Coronary artery (tissue), 2 donors: Measurements from ENCODE around the gene BRCA2.

ENCODE experiments used
- DNase-seq: peaks from one replicate; pipeline ENCODE4 v3.0.0-alpha.2; 2017; ENCODE audit warnings: low spot score
- H3K27ac ChIP-seq, 2 donors: fragments of 200-600 bp; sonication (generic); one replicate each; pipeline ENCODE4 v1.5.1; 2016 to 2019
- H3K4me3 ChIP-seq: fragments of 200-600 bp; sonication (generic); 2 replicates; pipeline ENCODE4 v1.5.1; 2016; ENCODE audit warnings: mild to moderate bottlenecking, moderate library complexity
- TF ChIP-seq, protein P1 (sequence below): fragments of 200-600 bp; sonication (generic); IDR thresholded peaks from one replicate; pipeline ENCODE4 v1.5.1; 2019; ENCODE audit warnings: antibody characterized with exemption

BRCA2 gene

GRCh38 chr13:32408296-32409000 is 93.1 kb downstream of the BRCA2 start:
- TF ChIP-seq, protein P1, sequence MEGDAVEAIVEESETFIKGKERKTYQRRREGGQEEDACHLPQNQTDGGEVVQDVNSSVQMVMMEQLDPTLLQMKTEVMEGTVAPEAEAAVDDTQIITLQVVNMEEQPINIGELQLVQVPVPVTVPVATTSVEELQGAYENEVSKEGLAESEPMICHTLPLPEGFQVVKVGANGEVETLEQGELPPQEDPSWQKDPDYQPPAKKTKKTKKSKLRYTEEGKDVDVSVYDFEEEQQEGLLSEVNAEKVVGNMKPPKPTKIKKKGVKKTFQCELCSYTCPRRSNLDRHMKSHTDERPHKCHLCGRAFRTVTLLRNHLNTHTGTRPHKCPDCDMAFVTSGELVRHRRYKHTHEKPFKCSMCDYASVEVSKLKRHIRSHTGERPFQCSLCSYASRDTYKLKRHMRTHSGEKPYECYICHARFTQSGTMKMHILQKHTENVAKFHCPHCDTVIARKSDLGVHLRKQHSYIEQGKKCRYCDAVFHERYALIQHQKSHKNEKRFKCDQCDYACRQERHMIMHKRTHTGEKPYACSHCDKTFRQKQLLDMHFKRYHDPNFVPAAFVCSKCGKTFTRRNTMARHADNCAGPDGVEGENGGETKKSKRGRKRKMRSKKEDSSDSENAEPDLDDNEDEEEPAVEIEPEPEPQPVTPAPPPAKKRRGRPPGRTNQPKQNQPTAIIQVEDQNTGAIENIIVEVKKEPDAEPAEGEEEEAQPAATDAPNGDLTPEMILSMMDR, result no peak
- H3K4me3 ChIP-seq, result no peak overlapping the region
- H3K27ac ChIP-seq, result no peak overlapping the region
- no peak for DNase-seq

- Histone ChIP-seq H3K4me3 (no peak overlapping the region), H3K27ac (no peak overlapping the region)
- DNase-seq, result no peak
- TF ChIP-seq, protein P1, result no peak
Measured at GRCh38 chr13:32409001-32409313, 93.6 kb downstream of the BRCA2 start.

DNA sequence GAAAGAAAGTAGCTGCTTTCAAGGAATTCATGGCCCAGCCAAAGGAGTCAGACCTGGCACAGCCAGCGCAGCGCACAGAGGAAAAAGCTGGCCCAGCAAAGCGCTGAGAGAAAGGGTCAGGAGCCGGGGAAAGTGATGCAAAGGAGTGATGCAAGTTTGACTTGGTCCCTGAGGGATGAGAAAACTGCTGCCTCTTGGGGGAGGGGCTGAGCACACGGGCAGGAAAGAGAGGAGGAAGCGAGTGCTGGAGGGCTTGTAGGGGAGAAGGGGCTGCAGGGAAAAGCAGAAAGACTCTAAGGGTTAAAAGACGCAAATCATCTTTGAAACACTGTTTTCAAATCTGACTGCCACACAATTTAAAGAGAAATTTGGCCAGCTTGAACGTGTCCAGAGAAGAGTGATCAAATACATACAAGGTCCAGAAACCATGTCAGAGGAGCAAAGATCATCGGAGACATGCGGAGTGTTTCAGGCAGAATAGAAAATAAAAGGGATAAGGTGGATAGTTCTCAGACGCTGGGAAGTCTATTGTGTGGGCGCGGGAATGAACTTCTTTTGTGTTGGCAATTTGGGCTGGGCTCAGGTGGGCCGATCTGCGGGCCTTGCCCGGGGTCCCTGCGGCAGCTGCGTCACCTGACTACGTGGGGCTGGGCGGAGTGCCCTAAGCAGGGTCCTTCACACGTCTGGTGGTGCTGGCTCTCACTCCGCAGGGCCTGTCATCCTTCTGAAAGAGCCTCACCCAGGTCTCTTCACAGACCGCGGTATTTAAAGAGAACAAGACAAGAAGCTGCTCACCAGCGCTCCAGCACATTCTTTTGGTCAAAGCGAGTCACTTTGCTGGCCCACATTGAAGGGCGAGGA is 94.5 kb downstream of the BRCA2 start:
- no peak for DNase-seq
- H3K27ac ChIP-seq, result peak overlapping the region in 1 of 2 donors; percentile 24
- peak overlapping the region; percentile 38 for H3K4me3 ChIP-seq
- TF ChIP-seq, protein P1, result no peak

DNA sequence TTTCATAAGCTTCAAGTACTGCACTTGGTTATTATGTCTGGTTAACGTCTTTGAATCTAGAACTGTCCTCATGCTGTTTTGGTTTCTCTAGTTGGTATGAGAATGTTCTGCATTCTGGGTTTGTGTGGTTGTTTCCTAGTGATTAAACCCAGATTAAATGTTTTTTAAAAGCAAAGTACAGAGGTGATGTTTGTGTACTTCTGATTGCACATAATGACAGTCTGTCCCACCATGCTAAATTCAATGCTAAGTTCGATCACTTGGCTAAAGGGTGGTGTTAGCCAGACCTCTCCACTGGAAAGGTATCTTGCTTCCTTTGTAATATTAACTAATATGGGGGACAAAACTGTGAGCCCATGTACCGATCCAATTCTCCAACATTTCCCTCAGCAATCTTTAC is 98.0 kb downstream of the BRCA2 start:
- no peak for DNase-seq
- Histone ChIP-seq H3K4me3 (no peak overlapping the region), H3K27ac (no peak overlapping the region)
- TF ChIP-seq, protein P1, result no peak

GRCh38 chr13:32414580-32414979 is 99.3 kb downstream of the BRCA2 start:
- TF ChIP-seq, protein P1, result no peak
- no peak overlapping the region for H3K4me3 ChIP-seq
- DNase-seq, result no peak
- no peak overlapping the region for H3K27ac ChIP-seq

DNA sequence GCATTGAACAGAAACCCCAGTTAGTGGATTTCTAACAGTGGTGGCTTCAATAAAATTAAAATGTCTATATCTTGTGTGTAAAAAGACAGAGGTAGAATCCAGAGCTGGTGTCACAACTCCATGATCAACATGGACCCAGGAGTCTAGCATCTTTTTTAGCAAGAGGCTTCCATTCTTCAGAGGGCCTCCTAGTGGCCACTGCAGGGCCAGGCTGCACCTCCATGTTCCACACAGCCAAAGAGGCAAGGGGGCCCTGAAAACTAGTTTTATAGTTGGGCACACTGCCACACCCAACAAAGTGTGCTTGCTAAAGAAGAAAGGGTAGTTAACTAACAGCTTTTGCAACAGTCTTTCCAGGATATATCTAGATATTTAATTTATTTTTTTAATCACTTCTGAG is 99.7 kb downstream of the BRCA2 start:
- DNase-seq, result no peak
- TF ChIP-seq, protein P1, result no peak
- H3K4me3 ChIP-seq, result no peak overlapping the region
- no peak overlapping the region for H3K27ac ChIP-seq

DNA sequence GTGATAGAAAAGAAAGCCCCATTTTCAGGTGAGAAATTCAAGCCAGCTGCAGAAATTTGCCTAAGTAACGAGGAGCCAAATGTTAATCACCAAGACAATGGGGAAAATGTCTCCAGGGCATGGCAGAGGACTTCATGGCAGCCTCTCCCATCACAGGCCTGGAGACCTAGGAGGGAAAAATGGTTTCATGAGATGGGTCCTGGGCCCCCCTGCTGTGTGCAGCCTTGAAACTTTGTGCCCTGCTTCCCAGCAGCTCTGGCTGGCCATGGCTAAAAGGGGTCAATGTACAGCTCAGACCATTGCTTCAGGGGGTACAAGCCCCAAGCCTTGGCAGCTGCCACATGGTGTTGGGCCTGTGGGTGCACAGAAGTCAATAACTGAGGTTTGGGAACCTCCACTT is 102.7 kb downstream of the BRCA2 start:
- TF ChIP-seq, protein P1, result no peak
- DNase-seq, result no peak
- Histone ChIP-seq H3K27ac (no peak overlapping the region), H3K4me3 (no peak overlapping the region)
